ENCODE data around the gene MRNIP.

Gene MRNIP, protein sequence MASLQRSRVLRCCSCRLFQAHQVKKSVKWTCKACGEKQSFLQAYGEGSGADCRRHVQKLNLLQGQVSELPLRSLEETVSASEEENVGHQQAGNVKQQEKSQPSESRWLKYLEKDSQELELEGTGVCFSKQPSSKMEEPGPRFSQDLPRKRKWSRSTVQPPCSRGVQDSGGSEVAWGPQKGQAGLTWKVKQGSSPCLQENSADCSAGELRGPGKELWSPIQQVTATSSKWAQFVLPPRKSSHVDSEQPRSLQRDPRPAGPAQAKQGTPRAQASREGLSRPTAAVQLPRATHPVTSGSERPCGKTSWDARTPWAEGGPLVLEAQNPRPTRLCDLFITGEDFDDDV

DNA sequence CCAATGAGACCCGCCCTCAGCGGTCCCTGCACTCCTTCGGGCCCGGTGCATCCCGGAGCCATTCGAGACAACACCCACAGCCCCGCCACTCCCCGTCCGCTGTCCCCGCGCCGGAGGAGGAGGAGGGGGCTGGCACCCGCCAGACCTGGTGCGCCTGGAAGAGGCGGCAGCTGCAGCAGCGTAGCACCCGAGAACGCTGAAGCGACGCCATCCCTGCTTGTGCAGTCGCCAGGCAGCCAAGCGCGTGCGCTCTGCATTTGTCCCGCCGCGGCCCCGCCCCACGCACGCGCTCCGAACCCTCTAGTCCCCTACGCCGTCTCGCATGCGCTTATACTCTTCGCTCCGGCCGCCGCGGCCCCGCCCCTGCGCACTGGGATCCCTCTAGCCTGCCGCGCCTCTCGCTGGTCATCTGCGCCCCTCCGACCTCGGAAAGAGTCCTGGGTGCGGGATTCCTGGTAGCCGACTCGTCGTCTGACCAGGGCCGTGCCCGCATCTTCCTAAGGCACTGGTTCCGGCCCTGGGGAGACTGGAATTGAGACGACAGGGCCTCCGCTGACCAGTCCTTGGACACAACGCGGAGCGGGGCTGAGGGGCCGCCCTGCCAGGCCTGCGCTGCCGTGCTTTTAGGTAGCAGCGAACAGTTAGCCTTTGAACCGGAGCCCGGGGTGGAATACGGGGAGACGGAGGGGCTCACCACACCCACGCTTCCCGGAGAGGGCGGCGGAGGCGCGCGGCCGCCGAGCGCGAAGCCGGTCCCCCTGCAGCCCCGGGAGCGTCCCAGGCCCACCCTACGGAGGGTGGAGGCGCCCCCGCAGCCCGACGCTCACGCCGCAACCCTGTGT, at the start of gene MRNIP:
MRNIP (minus strand) TSS at position 232 of the 842 bp plus-strand sequence; CDS start at position 211, 21 bp downstream.
- peak; percentile 78 for DNase-seq (ENCODE audit: low read depth, low spot score)

DNA sequence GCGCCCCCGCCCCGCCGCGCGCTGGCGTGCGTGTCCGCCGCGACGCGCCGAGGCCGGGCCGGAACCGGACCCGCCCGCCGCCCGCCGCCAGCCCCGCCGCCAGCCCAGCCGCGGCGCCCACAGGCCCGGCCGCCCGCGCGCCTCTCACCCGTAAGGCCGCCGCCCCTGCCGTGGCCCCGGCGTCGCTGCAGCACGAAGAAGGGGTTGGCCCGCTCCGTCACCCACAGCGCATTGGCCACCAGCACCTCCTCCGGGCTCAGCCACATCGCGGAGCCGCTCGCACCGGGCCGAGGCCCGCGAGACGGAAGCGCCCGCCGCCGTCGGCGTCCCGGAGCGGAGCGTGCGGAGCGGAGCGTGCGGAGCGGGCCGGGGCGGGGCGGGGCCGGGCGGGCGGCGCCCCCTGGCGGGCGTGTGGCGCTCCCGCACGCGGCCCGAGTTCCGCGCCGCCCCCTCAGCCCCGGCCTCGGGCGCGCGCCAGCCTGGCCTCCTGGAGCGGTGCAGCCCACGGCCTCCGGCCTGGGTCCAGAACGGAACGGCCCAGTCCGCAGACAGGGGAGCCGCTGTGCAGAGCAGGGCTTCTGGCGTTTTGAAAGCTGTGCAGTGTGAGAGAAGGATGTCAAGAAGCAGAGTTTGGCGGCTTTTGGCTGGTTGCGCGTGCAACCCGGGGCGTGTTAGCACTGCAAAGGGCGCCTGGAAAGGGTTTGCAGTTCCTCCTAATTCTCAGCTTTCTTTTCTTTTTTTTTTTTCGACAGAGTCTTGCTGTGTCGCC, 49.1 kb upstream of the MRNIP start, which contains the start of gene TBC1D9B:
TBC1D9B (minus strand) TSS at position 342 of the 769 bp plus-strand sequence; CDS start at position 266, 76 bp downstream.
- peak; percentile 10 for DNase-seq (ENCODE audit: low read depth, low spot score)

DNA sequence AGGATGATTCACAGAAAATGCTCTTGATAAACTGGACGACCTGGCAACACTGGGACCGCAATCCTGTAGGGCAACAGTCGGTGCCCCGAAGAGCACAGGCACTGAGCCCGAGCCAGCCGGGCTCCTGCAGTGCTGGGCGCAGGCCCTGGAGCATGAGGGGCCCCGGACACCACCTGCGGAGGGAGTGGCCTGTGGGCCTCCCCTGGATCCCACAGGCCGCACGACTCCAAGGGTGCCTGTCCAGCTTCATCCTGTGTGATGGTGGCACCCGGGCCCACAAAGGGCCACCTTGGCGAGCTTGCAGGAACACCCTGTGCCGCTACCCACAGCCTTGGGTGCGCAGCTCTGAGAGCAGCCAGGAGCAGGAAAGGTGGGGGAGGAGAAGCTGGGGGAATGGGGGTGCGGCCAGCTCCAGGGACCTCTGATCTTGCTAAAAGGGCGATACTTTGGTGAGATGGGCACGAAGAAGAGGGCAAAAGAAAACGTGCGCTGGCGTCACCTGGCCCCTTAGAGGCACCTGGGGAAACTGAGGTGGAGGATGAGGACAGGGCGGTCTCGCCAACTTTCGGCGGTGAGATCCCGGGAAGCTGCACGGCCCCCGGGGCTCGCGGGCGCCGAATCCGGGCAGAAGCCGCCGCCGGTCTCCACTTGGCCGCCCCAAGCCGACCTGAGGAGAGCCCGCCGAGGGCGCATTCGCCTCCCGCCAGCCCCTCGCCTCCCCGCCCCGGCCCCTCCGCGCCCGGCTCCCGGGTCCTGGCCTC, 48.4 kb upstream of the MRNIP start:
- DNase-seq (ENCODE audit: low read depth, low spot score) = no peak

DNA sequence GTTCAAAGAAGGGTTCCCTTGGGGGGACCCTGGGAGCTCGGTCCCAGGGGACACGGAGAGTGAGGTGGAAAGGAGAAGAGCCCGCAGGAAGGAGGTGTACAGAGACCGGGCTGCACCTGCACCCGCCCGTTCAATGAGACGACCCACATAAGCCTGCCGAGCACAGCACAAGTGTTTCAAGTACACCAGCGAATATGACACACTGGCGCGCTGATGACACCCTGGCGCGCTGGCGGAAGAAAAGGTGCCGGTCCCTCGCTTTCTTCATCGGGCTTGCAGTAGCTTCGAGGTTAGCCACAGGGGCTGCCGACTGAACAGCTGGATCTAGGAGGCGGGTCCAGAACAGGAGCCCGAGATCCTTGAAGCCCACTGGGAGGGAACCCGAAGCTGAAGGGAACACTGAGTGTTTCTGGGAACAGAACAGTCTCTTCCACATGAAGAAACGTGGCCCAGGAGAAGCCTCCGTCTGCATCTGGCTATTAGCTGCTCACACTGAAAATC, 47.7 kb upstream of the MRNIP start:
- no peak for DNase-seq (ENCODE audit: low read depth, low spot score)

DNA sequence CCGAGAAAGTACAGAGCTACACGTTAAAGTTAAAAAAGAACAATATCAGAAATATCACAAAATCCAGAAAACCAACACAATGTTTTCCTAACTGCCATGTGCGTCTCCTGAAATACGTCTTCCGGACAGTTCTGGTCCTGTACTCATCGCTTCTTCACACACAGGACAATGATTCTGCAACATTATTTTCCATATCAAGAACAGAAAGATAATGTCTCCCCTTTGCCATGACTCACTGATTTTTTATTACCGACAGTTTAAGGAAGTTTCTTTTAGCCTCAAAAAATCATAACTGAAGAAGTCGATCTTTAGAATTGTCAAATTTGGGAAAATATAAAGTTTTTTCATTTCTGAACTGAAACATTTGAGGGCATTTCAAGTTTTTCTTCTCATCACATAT, 46.5 kb upstream of the MRNIP start:
- no peak for DNase-seq (ENCODE audit: low read depth, low spot score)

DNA sequence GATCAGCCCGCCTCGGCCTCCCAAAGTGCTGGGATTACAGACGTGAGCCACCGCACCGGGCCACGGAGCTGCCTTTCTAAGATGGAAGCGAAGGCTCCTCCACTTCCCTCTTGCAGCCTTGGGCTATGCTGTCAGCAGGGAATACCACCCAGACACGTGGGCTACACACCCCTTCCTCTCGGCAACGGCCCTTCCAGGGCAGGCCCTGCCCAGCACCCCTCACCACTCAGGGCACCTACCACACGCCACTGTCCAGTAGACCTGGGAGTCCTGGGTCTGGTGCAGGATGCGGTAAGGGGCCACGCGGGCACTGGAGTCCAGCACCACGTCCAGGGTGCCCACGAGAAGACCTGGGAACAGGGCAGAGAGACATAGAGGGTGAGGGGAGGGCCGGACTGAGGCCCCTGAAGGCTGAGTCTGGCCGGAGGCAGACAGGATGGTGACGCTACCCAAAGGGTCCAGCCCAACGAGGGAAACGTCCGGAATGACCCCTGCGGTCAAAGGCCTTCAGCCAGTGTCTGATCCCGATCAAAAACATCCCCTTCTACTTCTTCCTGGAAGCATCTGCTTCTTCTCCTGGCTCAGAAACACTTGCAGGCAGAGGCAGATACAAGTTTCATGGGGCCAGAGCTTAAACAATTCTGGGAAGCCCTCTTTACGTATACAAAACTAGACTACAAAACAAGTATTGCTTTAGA, 46.0 kb upstream of the MRNIP start:
- no peak for DNase-seq (ENCODE audit: low read depth, low spot score)

DNA sequence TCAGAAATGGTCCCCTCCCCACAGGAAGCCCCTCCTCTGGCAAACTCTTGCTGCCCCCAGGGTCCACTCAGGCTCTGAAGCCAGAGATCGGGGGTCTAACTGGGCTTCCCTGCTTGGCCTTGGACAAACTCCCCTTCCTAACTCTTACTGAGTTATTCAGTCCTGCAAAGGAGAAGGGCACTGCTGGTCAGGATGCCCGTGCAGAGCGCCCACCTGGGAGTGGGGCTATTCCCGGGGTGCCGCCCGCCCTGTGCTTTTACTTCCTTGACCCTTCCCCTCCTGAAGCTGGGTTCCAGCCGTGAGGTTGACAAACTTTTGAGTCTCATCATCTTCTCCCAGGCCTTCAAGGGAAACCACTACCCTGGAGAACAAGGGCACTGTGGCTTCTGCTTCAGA, 44.1 kb upstream of the MRNIP start:
- DNase-seq (ENCODE audit: low read depth, low spot score) = no peak

DNA sequence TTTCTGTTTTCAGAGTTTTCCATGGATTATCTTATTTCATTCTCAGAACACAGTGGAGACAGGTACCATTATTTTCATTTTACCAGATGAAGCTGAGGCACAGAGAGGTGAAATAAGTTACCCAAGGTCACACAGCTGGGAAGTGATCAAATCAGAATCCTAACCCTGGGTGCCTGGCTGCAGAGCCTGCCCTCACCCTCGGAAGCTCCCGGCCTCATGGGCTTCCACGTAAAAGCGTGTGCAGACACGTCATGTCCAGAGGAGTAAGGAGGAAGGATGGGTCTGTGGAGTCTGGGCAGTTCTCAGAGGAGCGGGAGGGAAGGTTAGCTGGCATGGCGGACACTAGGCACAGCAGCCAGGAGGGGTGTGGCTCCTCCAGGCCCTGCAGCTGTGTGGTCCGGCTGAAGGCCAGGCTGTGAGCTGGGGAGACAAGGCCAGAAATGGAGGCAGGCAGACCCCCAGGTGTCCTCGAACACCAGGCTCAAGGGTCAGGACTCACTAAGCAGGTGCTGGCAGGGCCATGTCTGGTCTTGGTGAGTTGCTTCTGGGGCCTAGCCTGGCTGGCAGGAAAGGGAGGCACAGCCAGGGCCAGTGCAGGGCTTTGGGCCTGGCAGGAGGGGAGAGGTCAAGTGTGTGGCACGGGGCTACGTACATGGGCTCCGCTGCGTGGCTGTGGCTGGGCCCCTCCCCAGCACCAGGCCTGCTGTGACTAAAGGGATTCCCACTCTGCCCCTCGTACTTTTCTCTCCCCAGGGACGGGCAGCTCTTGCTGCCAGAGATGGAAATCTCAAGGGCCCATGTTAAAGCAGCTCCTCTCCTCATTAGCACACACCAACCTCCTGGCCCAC, 43.5 kb upstream of the MRNIP start:
- DNase-seq (ENCODE audit: low read depth, low spot score) = no peak

DNA sequence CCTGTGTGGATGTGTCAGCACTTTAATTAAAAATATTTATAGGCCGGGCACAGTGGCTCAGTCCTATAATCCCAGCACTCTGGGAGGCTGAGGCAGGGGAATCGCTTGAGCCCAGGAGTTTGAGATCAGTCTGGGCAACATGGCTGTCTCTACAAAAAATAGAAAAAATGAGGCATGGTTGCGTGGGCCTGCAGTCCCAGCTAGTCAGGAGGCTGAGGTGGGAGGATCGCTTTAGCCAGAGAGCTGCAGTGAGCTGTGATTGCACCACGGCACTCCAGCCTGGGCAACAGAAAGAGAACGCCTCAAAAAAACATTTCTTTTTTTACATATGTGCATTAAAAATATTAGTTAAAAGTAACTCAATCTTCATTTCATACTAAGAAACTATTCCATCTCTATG, 42.8 kb upstream of the MRNIP start:
- DNase-seq (ENCODE audit: low read depth, low spot score) = no peak

DNA sequence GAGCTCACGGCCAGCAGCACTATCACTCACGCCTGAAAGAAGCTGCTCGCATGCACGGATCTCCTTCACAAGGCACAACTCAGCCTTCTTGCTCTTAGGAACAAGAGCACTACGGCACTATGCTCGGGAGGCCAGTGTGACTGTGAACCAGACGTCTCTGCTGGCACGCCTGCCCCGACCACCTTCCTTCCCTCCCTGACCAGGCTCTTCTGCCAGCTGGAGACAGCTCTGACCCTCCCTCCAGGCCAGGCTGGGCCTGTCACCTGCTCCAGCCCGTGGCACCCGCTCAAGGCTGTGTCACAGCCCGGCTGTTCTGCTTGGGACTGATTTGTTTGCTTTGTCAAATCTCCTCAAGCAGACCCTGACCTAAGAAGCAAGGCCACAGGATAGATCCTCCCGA, 42.1 kb upstream of the MRNIP start:
- DNase-seq (ENCODE audit: low read depth, low spot score) = no peak

DNA sequence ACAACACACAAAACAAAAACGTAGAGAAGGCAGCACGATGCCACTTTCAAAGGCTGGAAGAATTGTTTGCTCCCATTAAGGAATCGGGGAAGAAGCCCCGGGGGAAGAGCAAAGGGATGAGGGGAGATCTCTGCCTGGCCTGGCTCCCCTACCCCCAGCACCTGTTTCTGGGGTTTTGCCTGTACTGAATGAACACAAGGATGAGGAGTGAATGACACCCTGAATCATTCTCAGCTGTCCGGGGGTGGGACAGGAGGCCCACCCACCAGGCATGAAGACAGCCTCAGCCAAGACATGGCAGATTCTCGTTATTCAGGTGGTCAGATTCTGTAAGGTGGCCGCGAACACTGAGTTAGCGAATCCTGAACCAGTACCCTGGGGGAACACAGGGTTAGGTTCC, 41.6 kb upstream of the MRNIP start:
- no peak for DNase-seq (ENCODE audit: low read depth, low spot score)

DNA sequence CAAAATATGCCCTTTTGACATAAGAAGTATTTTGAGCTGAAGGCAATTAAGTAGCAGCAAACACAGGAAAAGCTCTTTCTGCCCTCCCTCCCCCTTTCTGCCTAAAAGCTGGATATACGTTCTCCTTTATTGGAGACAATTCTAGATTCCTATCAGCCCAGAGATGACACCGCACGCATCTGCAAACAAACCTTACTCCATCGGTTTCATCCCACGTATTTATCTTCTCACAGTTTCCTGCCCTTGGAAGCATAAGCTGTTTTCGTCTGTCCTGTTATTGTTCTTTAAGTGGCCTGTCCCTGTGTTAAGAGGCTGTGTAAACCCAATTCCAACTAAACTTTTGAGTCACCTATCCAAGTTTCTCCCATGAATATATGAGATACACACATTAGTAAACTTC, 37.2 kb upstream of the MRNIP start:
- no peak for DNase-seq (ENCODE audit: low read depth, low spot score)

DNA sequence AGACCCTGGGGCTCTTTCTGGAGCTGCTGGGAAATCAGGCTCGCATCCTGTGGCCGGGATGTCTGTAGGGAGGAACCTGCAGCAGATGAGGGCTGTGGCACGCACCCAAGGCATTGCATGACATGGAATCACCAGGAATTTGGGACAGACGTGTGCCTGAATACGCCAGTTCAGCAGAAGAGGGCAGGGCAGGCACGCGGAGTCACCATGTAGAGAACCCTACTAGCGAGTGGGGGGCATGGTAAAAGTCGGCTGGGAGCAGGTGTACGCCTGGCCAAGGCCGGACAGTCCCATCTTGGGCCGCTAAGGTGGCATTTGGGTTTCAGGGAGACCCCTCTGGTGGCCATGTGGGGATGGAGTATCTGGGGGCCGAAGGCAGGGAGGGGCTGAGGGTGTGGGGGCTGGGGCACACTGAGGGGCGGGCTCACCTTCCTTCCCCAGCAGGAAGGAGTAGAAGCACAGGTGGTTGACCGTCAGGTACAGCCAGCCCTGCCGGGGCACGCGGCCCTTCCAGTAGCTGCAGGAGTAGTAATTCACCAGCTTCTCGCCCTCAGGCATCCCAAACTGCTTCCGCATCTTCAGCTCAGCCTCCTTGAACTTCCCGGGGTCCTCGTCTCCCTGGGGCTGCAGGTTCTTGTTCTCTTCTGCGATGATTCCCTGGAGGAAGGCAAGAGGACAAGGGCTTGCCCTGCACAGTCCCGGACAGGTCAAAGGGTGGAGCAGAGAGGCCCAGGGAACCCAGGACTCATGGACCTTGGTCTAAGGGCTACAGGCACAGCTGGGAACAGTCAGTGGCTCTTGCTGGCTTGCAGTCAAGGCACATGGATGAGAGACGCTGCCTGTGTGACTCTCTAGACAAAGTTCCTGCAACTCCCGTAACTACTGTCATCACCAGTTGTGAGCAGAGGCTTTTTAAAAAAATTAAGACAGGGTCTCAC, 35.6 kb upstream of the MRNIP start:
- no peak for DNase-seq (ENCODE audit: low read depth, low spot score)

DNA sequence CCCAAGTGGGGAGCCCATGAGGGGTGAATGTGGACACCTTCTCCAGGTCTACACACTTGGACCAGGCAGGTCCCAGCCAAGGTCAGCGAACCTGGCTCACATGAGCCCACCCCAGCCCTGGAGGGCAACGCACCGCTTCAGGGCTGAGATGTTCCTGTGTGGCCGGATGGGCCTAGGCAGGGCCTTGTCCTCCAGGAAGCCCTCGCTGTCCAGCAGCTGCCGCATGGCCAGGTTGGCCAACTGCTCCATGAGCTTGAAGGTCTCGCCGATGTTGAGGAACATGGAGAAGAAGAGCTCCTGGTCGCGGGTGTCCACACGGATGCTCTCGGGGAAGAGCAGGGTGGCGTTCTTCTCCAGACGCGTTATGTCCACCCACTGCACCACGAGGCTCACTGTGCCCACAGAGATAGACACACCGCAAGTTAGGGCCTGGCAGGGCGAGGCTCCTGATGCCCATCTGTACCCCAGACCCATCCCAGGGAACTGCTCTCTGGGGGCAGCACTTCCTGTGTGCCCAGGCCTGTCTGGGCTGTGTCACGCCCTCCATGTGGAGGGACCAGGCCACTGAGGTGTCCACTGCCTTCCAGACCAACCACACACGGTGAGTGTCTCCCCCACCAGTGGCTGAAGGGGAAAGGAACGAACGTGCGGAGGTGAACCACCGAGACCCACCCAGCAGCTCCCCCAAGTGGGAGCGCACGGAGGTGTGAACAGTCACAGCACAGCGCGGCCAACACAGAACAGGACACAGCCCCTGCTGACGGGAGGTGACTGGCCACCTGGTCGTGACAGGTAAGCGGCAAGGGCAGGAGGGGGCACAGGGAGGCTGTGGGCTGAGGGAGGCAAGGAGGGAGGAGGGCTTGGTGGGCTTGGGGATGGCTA, 34.7 kb upstream of the MRNIP start:
- no peak for DNase-seq (ENCODE audit: low read depth, low spot score)

DNA sequence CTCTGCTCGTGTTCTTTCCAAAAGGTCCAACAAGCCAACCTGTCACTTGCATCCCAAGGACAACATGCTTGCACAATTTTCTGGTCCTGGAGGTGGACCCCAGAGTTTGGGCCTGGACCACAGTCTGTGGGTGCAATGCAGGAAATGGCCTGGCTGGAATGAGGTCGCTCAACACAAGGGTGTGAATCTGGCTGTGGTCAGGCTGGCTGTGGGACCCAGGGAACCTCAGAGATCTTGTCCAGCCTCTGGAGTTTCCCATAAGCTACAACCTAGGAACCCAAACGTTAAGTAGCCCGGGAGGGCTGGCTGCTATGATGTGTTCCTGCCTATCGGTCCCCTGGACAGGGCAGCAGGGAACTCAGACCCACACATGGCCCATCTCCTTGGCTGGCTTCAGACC, 33.6 kb upstream of the MRNIP start:
- DNase-seq (ENCODE audit: low read depth, low spot score) = no peak

DNA sequence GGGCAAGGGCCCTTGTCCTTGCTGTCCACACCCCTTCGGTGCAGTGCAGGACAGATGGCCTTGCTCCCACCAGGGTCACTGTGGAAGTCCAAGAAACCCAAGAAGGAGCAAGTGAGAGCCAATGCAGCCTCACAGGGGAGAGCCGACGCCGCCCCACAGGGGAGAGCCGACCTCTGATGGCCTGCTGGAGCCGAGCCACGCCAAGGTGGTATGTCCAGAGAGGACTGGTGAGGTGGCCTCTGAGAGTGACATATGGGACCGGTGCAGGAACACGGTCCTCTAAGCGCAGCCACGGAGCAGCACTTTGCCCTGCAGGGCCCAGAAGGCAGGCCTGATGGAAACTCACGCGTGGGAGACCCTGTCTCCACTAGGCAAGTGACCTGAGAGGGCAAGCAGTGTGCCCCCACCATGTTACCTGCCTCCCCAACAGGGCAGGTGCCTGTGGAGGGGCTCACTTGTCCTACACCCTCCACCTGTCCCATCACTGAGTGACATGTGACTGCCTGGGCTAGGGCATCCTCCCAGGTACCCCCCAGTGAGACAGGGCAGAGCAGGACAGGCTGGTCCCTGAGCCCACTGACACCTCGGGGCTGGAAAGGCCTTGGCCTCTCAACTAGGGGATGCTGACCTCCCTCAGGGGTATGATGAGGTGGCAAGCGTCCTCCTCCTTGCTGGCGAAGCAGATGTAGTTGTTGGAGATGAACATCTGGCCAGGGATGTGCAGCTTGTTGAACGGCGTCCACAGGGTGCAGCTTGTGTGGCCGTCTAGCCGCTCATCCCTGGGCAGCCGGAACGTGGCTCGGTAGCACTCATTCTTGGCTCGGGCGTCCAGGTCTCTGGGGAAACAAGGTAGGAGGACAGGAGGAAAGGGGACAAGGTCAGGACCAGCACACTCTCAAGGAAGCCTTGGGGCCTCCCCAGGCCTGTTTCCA, 32.4 kb upstream of the MRNIP start:
- no peak for DNase-seq (ENCODE audit: low read depth, low spot score)
